ENCODE results near the gene RASGEF1C.

Gene RASGEF1C

GRCh38 chr5:180119031-180119902 lies 89.7 kb downstream of the RASGEF1C start:
- DNase-seq (ENCODE audit: low spot score) = no peak

- DNase-seq (ENCODE audit: low spot score) = no peak
These were observed 90.6 kb downstream of the RASGEF1C start for GRCh38 chr5:180118391-180118791.

- no peak for DNase-seq (ENCODE audit: low spot score)
These were observed 91.8 kb downstream of the RASGEF1C start for GRCh38 chr5:180117000-180117725.

- no peak for DNase-seq (ENCODE audit: low spot score)
These were observed 92.7 kb downstream of the RASGEF1C start for GRCh38 chr5:180116077-180116999.

- DNase-seq (ENCODE audit: low spot score) = no peak
These were observed 93.5 kb downstream of the RASGEF1C start for GRCh38 chr5:180115326-180116076.

- no peak for DNase-seq (ENCODE audit: low spot score)
These were observed 94.6 kb downstream of the RASGEF1C start for GRCh38 chr5:180114304-180115003.

- no peak for DNase-seq (ENCODE audit: low spot score)
These were observed 95.2 kb downstream of the RASGEF1C start for GRCh38 chr5:180113660-180114303.

GRCh38 chr5:180112181-180112861 lies 96.7 kb downstream of the RASGEF1C start:
- no peak for DNase-seq (ENCODE audit: low spot score)

- no peak for DNase-seq (ENCODE audit: low spot score)
These were observed 97.6 kb downstream of the RASGEF1C start for GRCh38 chr5:180111273-180112002.

GRCh38 chr5:180109920-180110319 lies 99.1 kb downstream of the RASGEF1C start:
- no peak for DNase-seq (ENCODE audit: low spot score)

GRCh38 chr5:180107005-180107404 lies 102.0 kb downstream of the RASGEF1C start:
- DNase-seq (ENCODE audit: low spot score) = no peak

GRCh38 chr5:180105827-180106312 lies 103.1 kb downstream of the RASGEF1C start:
- no peak for DNase-seq (ENCODE audit: low spot score)

- no peak for DNase-seq (ENCODE audit: low spot score)
These were observed 104.9 kb downstream of the RASGEF1C start for GRCh38 chr5:180104168-180104530.

- no peak for DNase-seq (ENCODE audit: low spot score)
These were observed 105.4 kb downstream of the RASGEF1C start for GRCh38 chr5:180103487-180104167.

- no peak for DNase-seq (ENCODE audit: low spot score)
These were observed 106.4 kb downstream of the RASGEF1C start for GRCh38 chr5:180102636-180103035.

- DNase-seq (ENCODE audit: low spot score) = no peak
These were observed 107.4 kb downstream of the RASGEF1C start for GRCh38 chr5:180101451-180102105.

GRCh38 chr5:180100621-180101450 lies 108.2 kb downstream of the RASGEF1C start:
- no peak for DNase-seq (ENCODE audit: low spot score)
